Lower leg skin (tissue), 4 donors: ENCODE data around the gene PREX1. TPM values are rescaled to one million over a fixed set of nuclear protein-coding genes. Genes with fewer than 3 reads are reported as not detected.

Source experiments
- DNase-seq, 2 donors: peaks; one replicate each; pipeline ENCODE4 v3.0.0-alpha.2; 2019; ENCODE audit warnings: low spot score in 2 of 2
- H3K4me3 ChIP-seq: fragments of 200-600 bp; sonication (generic); 2 replicates; pipeline ENCODE4 v1.5.1; 2017; ENCODE audit warnings: mild to moderate bottlenecking, low read depth; ENCODE audit not compliant: poor library complexity, severe bottlenecking
- CTCF ChIP-seq, 3 donors: fragments of 450-650 bp; IDR thresholded peaks; one replicate each; pipeline ENCODE4 v1.5.1; 2016; ENCODE audit warnings: antibody characterized with exemption in 3 of 3, mild to moderate bottlenecking in 3 of 3, moderate library complexity in 2 of 3
- POLR2A ChIP-seq, 2 donors: fragments of 450-650 bp; IDR thresholded peaks; one replicate each; pipeline ENCODE4 v1.6.1; 2016 to 2017; ENCODE audit warnings: antibody characterized with exemption in 2 of 2, mild to moderate bottlenecking in 1 of 2, moderate library complexity in 1 of 2
- WGBS, 2 donors: methylation state at CpG; one replicate each; pipeline ENCODE4 v1.1.5; 2018; 5-methylcytosine and 5-hydroxymethylcytosine counted together
- intact Hi-C: fragments of 100-400 bp; cut with DNase I; formaldehyde crosslinking; loops from one replicate; pipeline ENCODE4 v1.15.0; 2023; ENCODE audit warnings: low total_unique reads
- total RNA-seq, 4 donors: library from RNA; depleted of rRNA; stranded (reverse); fragments of >200 nt; gene quantifications; one replicate each; pipeline ENCODE4 v1.1.0, GENCODE V29; 2016

The PREX1 gene
- total RNA-seq, 4 donors from 2014 or later: 5.4 to 18.6 (median 7.9) TPM

- intact Hi-C loops: no loop called here
- DNase-seq: no peak
- 87 to 93% methylated on average over 9 to 11 of the region's 11 CpGs for WGBS, 2 donors
- H3K4me3 ChIP-seq: no peak overlapping the region
- TF ChIP-seq POLR2A (IDR thresholded peaks at IDR 0.05): no peak
Measured at GRCh38 chr20:48724891-48725554, 102.8 kb downstream of the PREX1 start.

GRCh38 chr20:48724382-48724781 is 103.4 kb downstream of the PREX1 start:
- WGBS, 2 donors: 63 to 79% methylated on average over 5 of the region's 5 CpGs
- DNase-seq: no peak
- intact Hi-C loops: no loop called here
- TF ChIP-seq POLR2A (IDR thresholded peaks at IDR 0.05) (no peak), CTCF (IDR thresholded peaks at IDR 0.05) (no peak)
- H3K4me3 ChIP-seq: no peak overlapping the region

GRCh38 chr20:48723308-48724264 is 104.2 kb downstream of the PREX1 start:
- WGBS, 2 donors: 64 to 73% methylated on average over 29 of the region's 29 CpGs
- intact Hi-C loops: no loop called here
- peak in 1 of 2 donors; percentile 89 for DNase-seq
- H3K4me3 ChIP-seq: no peak overlapping the region
- TF ChIP-seq POLR2A (IDR thresholded peaks at IDR 0.05) (no peak), CTCF (IDR thresholded peaks at IDR 0.05) (no peak)

GRCh38 chr20:48722737-48723191 is 105.0 kb downstream of the PREX1 start:
- intact Hi-C loops: no loop called here
- H3K4me3 ChIP-seq: no peak overlapping the region
- DNase-seq: no peak
- WGBS, 2 donors: 34 to 46% methylated on average over 8 of the region's 8 CpGs
- TF ChIP-seq CTCF (IDR thresholded peaks at IDR 0.05) (no peak), POLR2A (IDR thresholded peaks at IDR 0.05) (no peak)

DNA sequence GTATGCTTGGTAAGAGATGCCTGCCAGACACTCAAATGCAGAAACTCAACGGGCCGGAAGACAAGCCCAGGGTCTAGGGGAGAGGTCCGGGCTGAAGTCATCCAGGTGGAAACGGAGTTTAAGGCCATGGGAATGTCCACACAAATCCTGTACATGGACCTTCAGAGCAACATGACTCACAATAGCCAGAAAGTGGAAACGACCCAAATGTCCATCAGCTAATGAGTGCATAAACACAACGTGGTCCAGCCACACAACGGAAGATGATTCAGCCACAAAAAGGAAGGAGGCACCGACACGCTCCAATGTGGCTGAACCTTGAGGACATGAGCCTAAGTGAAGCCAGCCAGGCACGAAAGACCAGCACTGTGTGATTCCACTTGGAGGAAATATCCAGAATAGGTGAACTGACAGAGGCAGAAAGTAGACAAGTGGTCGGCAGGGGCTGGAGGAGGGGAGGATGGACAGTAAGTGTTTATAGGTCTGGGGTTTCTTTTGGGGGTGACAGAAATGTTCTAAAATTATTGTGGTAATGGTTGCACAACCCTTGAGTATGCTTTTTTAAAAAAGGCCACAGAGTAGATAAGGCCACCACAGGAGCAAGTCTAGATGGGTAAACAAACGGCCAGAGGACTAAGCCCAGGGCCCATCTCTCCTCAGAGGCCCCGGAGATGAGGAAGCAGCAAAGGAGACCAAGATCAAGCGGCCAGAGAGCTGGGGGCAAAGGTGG is 105.6 kb downstream of the PREX1 start:
- DNase-seq: peak in 1 of 2 donors; percentile 55
- TF ChIP-seq CTCF (IDR thresholded peaks at IDR 0.05) (no peak), POLR2A (IDR thresholded peaks at IDR 0.05) (no peak)
- H3K4me3 ChIP-seq: no peak overlapping the region
- intact Hi-C loops: no loop called here
- 70 to 75% methylated on average over 14 of the region's 14 CpGs for WGBS, 2 donors
